NCI-H128 (cell line): Measurements from ENCODE around the gene BANP.
"Not testable (repeated sequence)": the region's sequence is repeated elsewhere in the genome, so short reads cannot be mapped to it uniquely, and the experiment has no call there.

Experiments used
- DNase-seq: peaks from one replicate; lab custom pipeline; 2025; ENCODE audit not compliant: unreplicated experiment; lab: John Stamatoyannopoulos, UW

BANP gene

GRCh38 chr16:88044121-88044581 lies 92.9 kb downstream of the BANP start:
- not testable (repeated sequence) for DNase-seq

DNA sequence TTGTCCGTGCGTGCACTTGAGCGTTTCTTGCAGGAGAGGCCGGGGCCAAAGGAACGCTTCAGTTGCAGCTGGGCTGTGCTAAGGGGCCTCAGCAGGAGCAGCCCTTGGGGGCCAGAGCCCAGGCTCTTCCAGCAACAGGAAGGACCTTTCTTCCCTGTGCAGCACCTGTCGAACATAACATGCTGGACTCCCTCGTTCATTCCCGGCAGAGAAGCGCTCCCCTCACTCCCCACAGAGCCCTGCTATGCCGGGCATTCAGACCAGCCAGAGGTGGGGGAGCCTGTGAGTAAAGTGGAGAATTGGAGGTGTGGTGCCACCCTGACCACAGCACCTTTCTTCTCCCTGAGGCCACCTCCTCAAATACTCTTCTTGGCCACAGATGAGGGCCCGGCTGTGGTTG lies 94.1 kb downstream of the BANP start:
- DNase-seq = not testable (repeated sequence)

DNA sequence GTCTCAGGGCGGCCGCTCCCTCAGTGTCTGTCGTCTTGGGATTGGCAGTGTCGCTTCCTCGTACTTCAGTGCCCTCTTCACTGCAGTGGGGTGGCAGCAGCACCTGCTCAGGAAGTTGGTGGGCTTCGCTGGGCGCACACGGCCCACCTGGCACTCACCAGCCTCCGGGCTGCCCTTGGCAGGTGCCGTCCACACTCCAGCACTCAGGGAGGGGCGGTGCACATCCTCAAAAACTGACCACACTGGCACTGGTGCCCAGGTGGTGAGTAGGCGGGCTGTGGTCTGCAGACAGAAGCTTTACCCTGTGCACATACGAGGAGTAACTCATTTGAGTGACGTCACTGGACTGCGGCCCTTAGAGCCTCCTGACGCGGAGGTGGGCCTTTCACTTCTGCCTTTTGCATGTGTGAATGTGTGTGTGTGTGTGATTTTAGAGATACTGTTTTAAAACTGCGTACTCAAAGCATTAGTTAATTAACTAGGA lies 94.6 kb downstream of the BANP start:
- DNase-seq = no peak

- DNase-seq = no peak
These were observed 96.2 kb downstream of the BANP start for GRCh38 chr16:88047462-88047861.

GRCh38 chr16:88048985-88049384 lies 97.8 kb downstream of the BANP start:
- DNase-seq = no peak

- no peak for DNase-seq
These were observed 98.6 kb downstream of the BANP start for GRCh38 chr16:88049561-88050545.

DNA sequence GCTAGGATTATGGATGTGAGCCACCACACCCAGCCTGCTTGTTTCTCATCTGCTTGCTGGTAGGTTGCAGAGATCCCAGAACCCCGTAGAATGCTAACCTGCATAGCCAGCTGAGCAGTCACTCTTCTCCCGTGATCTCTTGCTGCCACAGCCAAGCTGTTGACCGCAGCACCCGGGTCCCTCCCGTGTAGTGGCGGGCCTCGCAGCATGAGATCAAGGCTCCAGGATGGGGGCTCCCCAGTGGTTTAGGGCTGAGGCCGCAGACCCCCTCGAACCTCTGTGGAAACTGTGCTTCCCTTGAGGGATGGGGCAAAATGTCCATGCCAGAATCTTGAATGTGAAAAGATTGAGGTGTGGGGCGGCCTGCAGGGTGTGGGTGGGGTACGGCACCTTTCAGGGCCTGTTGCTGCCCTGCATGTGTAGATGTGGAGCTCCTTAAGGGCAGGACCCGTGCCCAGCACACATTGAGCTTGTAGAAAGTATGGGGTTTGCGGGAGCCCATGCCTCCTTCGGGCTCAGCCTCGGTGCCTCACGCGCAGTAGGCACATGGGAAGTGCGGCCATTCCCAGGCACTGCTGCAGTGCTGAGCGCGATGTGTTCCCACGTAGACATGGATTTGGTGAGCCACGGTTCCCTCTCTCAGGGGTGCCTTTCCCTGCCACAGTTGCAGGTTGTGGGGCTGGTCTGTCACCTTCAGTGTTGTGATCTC lies 99.9 kb downstream of the BANP start:
- DNase-seq = no peak

GRCh38 chr16:88052661-88053060 lies 101.4 kb downstream of the BANP start:
- DNase-seq = no peak

DNA sequence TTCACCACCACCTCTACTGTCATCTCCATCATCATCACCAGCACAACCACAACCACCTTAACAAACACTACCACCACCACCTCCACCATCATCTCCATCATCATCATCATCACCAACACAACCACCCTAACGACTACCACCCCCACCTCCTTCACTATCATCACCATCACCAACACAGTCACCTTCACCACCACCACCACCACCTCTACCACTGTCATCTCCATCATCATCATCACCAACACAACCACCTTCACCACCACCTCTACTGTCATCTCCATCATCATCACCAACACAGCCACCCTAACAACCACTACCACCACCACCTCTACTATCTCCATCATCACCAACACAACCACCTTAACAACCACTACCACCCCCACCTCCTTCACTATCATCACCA lies 102.2 kb downstream of the BANP start:
- not testable (repeated sequence) for DNase-seq

GRCh38 chr16:88055356-88055755 lies 104.1 kb downstream of the BANP start:
- no peak for DNase-seq

- DNase-seq = no peak
These were observed 105.0 kb downstream of the BANP start for GRCh38 chr16:88056212-88056611.

DNA sequence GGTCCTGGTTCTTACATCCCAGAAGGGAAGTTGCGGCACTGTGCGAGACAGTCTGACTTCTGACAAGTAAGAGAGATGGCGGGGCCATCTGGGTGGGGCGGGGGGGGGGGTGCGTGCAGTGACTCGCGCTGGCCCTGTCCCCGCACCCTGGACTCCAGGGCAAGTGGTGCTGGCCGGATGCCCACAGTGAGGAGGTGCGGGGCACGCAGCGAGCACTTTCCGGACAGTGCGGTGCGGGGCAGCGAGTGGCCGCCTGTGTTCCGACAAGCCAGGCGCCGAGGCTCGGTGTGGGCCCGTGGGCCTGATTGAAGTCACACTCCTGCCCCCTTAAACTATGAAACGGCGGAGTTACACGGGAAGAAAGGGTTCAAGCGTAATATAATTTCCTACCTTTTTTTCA lies 106.4 kb downstream of the BANP start:
- DNase-seq = no peak

GRCh38 chr16:88058136-88058535 lies 106.9 kb downstream of the BANP start:
- no peak for DNase-seq

DNA sequence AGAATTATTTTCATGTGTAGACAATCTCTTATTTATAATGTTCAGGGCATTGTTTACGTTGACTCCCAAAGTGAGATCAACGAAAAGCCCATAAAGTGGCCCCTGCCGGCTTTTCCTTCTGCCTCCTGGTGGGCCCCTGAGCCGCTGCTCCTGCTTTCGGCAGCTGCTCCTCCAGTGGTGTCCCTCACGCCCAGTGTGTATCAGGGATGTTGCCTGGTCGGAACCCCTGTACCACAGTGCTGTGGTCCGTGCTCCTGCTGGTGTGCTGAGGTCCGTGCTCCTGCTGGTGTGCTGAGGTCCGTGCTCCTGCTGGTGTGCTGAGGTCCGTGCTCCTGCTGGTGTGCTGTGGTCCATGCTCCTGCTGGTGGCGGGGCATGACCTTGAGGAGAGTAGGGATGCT lies 107.6 kb downstream of the BANP start:
- no peak for DNase-seq

GRCh38 chr16:88059701-88060386 lies 108.6 kb downstream of the BANP start:
- DNase-seq = no peak

- no peak for DNase-seq
These were observed 109.4 kb downstream of the BANP start for GRCh38 chr16:88060524-88061219.

DNA sequence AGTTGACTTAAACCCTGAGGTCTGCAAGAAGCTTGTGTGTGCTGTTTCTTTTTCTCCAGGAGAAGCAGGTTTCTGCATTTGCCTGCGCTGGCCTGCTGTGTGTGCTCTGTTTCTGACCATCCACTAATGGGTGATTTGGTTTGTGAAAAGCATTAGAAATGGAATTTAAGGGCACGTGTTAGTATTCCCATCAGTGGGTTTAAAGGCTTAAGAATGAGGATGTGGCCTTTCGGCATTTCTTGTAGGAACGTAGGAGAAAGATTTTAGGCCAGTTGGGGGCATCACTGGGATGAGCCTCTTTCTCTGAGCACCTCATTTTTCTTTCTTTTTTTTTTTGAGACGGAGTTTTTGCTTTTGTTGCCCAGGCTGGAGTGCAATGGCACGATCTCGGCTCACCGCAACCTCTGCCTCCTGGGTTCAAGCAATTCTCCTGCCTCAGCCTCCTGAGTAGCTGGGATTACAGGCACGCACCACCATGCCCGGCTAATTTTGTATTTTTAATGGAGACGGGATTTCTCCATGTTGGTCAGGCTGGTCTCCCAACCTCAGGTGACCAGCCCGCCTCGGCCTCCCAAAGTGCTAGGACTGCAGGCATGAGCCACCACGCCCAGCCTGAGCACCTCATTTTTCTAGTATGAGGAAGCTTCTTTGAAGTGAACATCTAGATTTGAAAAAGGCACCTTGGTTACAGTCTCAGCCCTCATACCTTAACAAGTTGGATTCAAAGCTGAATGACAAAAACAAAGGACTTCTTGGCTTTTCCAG lies 110.3 kb downstream of the BANP start:
- DNase-seq = no peak

DNA sequence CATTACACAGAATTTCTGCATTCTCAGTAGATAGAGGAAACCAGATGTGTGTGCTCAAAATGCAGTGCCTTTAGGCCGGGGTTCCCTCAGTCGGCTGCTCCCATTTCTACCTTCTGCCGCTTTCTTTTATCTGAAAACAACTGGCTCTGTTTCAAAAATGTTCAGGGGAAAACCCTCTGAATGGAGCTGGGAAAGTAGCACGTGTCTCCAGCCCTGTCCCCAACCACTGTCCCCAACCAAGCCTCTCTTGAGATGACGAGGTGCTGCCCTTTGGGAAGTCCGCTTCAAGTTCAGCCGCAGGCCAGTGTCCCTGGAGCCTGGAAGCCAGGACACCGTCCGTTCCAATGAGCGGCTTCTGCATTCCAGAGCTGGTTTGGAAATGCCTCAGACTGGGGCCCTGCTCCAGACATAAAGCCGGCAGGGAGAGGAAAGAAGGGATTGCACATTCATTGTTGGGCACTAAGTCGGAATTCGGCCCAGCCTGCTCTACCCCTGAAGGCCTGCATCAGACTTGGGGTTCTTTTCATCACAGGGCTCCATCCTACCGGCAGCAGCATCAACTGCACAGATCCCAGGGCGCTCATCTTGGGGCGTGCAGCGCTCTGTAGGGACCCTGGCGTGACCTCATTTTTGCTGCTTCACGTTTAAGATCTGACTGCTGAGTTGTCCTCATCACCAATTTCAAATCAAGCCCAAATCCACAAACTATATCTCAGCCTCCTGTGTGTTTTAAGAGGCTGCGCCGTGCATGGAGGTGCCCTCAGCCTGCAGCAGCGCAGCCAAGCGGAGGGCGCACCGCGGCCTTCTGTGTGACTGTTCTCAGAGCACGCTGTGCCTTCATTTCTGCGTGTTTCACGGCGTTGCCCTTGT lies 111.3 kb downstream of the BANP start:
- no peak for DNase-seq

GRCh38 chr16:88063211-88063773 lies 112.1 kb downstream of the BANP start:
- no peak for DNase-seq
